K562 (cell line): ENCODE data around the gene EIF3J.

Source experiments
- CHD2 ChIP-seq: IDR thresholded peaks from 2 replicates; pipeline ENCODE4 v1.6.1; 2011; ENCODE audit warnings: low read depth, low read length
- FOXM1 ChIP-seq, 2 experiments: fragments of 450-650 bp in 1 of 2; sonication (generic) in 1 of 2; formaldehyde crosslinking in 1 of 2; IDR thresholded peaks; 2 replicates each; pipeline versions ENCODE4 v1.6.1 to v1.9.0; 2017 to 2022; ENCODE audit warnings: low read depth in 2 of 2, mild to moderate bottlenecking in 2 of 2, missing genetic modification reagents in 1 of 2, moderate library complexity in 1 of 2
- JUNB ChIP-seq: fragments of 450-650 bp; formaldehyde crosslinking; conservative IDR thresholded peaks from 2 replicates; pipeline ENCODE4 v1.4.0; 2020; ENCODE audit warnings: mild to moderate bottlenecking
- KAT2B ChIP-seq: IDR thresholded peaks from one replicate; pipeline ENCODE4 v1.6.1; 2012; ENCODE audit warnings: low read depth, mild to moderate bottlenecking, control low read depth, inconsistent platforms, low read length, moderate library complexity
- ZBTB43 ChIP-seq: sonication (generic); formaldehyde crosslinking; IDR thresholded peaks from 2 replicates; pipeline ENCODE4 v1.8.0; 2023; ENCODE audit warnings: mild to moderate bottlenecking, missing genetic modification reagents
- ZNF354B ChIP-seq: fragments of 250-450 bp; sonication (Bioruptor Pico); IDR thresholded peaks from 2 replicates; pipeline ENCODE4 v1.4.0; 2020
- TF ChIP-seq, protein P1 (sequence below): fragments of 450-650 bp; IDR thresholded peaks from 2 replicates; pipeline ENCODE4 v1.6.1; 2016; ENCODE audit warnings: low read depth, mild to moderate bottlenecking, moderate library complexity

GRCh38 chr15:44569316-44569715 is 32.4 kb downstream of the EIF3J start:
- TF ChIP-seq JUNB (CRISPR knock-in tag), result no peak
- no peak for TF ChIP-seq ZNF354B
- TF ChIP-seq, protein P1, sequence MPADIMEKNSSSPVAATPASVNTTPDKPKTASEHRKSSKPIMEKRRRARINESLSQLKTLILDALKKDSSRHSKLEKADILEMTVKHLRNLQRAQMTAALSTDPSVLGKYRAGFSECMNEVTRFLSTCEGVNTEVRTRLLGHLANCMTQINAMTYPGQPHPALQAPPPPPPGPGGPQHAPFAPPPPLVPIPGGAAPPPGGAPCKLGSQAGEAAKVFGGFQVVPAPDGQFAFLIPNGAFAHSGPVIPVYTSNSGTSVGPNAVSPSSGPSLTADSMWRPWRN, result no peak
- no peak for TF ChIP-seq KAT2B
- TF ChIP-seq ZBTB43, result no peak
- no peak for TF ChIP-seq FOXM1 (IDR thresholded peaks at IDR 0.05; ENCODE audit: low read depth)
- TF ChIP-seq FOXM1 (CRISPR knock-in tag; IDR thresholded peaks at IDR 0.05; ENCODE audit: low read depth), result no peak
- TF ChIP-seq CHD2, result no peak
